GM21423 (cell line): Measurements from ENCODE around the gene ANKRD17.

Source experiments
- ATAC-seq: cut with Tn5 transposase; IDR thresholded peaks from one replicate; pipeline ENCODE4 v1.9.1; 2021; ENCODE audit warnings: mild to moderate bottlenecking, moderate library complexity; ENCODE audit not compliant: unreplicated experiment

ANKRD17 gene

DNA sequence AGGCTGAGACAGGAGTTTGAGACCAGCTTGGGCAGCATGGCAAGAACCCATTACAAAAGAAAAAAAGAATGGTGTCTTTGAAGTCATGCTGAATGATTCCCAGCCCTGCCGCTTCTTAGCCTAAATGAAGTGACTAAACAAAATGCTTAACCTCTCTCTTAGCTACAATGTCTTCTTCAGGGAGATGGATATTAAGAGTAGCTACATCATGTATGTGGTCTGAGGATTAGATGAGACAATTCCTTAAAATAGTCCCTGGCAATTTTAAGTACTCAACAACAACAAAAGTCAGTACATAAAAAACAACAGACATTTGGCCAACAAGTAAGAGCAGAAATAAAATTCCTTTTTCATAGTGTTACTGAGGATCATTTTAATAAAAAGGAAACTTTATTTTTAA, 124.8 kb downstream of the ANKRD17 start:
- no peak for ATAC-seq

- no peak for ATAC-seq
These were observed 127.3 kb downstream of the ANKRD17 start for GRCh38 chr4:73131281-73131680.

DNA sequence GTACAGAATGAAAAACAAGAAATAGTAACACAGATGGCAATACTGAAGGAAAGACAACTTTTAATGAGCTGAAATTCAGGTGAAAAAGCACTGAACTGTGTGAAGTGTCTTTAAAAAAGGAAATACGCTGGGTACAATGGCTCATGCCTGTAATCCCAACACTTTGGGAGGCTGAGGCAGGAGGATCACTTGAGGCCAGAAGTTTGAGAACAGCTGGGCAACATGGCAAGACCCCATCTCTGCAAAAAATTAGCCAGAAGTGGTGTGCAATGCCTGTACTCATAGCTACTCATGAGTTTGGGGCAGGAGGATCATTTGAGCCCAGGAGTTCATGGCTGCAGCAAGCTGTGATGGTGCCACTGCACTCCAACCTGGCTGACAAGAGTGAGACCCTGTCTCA, 129.3 kb downstream of the ANKRD17 start:
- ATAC-seq, result no peak

DNA sequence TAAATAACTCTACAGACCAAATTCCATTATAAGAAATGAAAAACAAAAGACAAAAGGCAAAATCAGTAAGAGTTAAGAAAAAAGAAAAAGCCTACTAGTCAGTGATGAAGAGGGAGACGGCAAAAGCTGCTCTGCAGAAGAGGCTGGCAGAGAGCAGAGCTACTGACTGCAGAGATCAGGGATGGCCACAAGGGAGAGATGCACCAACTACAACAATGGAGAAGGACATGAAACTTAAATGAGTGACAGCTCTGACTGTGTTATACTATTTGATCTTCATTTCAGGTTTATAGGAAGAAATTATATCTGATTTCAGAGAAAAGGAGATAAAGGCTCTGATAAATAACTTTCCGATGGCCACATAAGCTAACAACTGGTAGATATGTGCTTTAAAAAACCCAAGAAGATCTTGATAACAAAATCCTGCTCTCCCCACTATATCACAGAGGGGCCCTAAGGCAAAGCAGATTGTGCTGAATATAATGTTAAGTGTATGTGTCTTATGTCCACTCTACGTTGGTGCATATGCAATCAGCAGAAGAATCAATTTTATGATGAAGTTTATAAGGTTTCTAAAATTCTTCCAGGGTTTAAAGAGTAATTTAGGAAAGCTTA, 130.7 kb downstream of the ANKRD17 start:
- no peak for ATAC-seq

GRCh38 chr4:73109493-73109892, 149.1 kb downstream of the ANKRD17 start:
- no peak for ATAC-seq

GRCh38 chr4:73104695-73105094, 153.9 kb downstream of the ANKRD17 start:
- ATAC-seq, result no peak

DNA sequence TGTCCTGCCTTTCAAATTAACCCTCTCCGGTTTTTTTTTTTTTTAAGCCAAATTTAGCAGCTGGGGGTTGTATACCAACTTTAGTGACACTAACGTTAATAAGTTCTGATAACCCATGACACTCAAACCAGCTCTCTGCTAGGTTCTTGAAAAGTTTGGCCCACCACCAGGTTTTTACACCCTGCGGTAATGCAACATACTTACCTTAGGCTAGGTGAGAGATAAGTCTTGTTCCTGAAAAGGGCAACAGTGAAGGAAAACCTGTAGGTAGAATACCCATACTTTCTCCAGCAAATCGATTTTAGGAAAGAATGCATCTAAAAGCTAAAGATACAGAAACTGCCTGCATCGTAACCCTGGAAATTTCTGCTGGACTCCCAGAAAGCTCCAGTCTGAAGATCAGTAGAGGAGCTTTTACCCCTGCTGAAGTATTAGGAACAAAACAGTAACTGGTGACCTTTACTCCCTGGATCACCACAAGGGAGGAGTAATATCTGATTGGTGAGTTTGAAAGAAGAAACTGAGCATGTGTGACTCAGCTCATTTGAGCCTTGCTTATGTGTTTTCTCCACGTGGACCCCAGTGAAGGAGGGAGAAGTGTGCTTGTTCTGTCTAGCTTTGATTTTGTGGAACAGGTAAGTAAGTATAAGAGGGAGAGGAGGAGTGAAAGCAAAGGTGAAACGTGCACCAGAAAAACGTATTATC, 154.6 kb downstream of the ANKRD17 start:
- no peak for ATAC-seq

- ATAC-seq, result no peak
These were observed 159.5 kb downstream of the ANKRD17 start for GRCh38 chr4:73099143-73099542.

- no peak for ATAC-seq
These were observed 159.9 kb downstream of the ANKRD17 start for GRCh38 chr4:73098713-73099112.

DNA sequence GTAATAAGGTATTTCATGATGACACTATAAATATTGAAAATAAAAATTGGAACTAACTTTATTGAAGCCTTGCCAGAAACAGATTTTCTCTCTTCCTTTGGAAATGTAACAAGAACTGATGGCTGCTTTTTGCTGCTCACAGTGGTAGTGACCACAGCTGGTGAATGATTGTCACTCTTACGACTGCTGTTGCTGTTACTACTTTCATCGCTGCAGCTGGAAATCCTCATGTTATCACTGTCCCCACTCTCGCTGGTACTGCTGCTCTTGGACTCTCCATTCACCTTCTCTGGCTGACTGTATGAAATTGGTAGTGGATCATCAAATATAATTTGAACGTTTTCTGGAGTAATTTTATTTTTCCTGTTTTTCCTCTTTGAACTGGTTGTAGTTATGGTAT, 160.6 kb downstream of the ANKRD17 start:
- ATAC-seq, result no peak

- no peak for ATAC-seq
These were observed 165.7 kb downstream of the ANKRD17 start for GRCh38 chr4:73092868-73093267.

DNA sequence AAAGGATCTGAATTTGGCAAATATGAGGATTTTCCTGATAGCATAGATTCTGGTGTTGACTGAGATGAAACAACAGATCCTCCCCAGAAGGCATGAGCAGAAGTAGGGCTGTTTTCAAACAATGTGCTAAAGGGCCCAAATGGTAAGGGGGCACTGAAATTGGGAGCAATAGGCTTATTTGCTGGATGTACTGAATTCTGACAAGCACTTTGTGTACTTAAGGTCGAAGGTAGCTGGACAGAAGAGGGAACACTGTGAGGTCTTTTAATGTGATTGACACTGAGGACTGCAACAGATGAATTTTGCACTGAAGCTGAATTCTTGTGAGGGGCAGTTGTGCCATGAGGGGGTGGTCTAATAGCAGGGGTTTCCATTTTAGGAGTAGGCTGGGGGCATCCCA, 167.9 kb downstream of the ANKRD17 start:
- no peak for ATAC-seq

- ATAC-seq, result no peak
These were observed 170.7 kb downstream of the ANKRD17 start for GRCh38 chr4:73087871-73088270.

DNA sequence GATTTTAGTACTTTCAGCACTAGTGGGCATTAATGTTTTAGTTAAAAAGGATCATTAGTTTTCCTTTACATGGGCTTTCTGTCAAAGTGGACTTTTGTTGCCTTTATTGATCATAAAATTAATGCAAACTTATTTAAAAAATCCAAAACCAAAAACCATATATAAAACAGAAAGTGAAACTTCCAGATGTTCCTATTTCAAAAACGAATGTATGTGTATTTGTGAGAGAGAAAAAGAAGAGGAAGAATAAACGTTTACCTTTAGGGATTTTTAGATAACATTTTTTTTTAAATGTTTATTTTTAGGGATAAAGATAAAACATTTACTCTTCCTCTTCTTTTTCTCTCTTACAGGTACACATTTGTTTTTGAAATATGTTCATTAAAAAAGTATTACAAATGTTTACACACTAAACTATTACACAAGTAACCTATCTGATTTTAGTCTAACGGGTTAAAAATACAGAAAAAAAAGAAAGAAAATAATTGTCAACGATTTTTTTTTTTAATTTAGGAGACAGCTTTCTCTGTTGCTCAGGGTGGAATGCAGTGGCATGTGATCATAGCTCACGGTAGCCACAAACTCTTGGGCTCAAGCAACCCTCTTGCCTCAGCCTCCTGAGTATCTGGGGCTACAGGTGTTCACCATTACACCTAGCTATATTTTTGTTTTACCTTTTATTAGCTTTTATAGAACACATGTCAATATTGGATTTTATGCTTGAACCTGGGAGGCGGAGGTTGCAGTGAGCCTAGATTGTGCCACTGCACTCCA, 172.3 kb downstream of the ANKRD17 start:
- no peak for ATAC-seq

DNA sequence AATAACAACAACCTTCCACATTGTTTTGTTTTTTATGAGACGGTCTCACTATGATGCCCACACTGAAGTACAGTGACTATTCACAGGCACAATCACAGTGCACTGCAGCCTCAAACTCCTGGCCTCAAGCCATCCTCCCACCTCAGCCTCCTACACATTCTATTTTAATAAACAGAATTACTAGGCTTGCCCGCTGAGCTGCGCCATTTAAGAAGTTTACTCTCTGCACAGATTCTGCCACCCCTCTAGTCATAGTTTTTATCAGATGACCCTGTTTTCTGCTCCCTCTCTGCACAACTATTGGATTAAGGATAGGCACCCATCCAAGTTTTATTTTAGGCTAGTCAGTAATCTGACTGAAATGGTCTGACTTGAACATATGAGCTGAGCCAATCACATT, 177.8 kb downstream of the ANKRD17 start:
- ATAC-seq, result no peak

DNA sequence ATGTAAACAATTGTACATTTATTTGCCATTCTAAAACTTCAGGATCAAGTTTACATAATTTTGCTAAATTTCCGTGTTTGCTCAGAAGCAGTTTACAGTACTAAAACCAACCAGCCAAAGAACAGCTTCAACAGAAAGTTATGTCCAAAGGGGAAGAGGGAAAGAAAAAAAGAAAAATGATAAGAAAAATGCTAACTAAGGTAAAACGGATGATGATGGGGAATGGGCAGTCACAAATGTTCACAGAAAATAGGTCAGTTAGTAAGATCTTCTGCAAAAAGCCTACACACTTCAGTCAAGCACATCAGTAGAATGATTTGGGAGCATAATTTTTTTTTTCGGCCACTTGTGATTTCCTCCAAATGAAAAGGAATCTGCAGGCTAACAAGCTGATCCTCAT, 182.8 kb downstream of the ANKRD17 start:
- ATAC-seq, result no peak

DNA sequence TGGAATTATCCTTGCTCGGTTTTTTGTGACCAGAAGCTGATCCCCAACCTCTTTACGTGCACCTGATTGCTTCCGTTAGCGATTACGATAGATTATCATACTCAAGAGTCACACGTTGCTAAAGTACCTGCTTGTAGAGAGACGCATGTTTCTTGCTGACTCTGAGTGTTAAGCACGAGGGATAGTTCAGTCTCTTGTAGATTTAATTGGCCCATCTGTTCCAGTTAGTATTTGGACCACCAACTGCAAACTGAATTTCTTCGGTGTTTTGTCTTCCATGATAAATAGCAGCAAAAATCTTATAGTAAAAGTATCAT, 188.6 kb downstream of the ANKRD17 start:
- ATAC-seq, result peak; percentile 9

DNA sequence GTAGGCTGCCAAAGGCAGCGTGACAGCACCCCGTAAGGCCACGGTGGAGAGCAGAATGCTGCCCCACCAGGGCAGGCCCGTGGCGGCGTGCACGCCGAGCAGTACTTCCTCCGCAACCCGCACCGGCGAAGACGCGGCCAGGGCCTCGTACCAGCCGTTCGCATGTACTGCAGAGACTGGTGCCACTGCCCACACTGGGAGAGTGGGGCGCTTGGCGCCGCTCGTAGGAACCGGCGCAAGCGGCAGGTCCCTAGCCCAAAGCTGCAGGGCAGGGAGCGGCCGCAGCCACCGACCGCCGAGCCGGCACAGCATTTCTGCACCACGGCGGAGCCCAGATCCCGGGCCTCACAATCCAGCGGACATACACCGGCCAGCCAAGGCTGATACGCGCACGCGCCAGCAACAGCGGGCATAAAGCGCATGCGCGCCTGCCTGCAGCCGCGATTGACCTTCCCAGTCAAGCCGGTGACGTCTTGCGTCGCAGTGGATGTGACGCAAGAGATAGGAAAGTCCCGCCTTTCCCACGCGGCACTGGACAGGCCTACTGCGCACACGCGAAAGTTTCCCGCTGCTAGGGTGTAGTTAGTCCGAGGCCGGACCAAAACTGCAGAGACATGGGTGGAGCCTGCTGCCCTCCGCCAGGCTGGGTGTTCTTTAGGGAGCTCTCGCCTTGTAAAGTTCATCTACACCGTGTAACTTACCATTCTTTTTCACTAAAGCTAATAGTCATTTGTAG, 189.1 kb downstream of the ANKRD17 start, which contains the start of gene COX18:
COX18 (minus strand) TSS at position 379 of the 736 bp plus-strand sequence; CDS start at position 312, 67 bp downstream.
- peak; percentile 84 for ATAC-seq

GRCh38 chr4:73068491-73069337, 189.9 kb downstream of the ANKRD17 start:
- peak; percentile 0 for ATAC-seq

DNA sequence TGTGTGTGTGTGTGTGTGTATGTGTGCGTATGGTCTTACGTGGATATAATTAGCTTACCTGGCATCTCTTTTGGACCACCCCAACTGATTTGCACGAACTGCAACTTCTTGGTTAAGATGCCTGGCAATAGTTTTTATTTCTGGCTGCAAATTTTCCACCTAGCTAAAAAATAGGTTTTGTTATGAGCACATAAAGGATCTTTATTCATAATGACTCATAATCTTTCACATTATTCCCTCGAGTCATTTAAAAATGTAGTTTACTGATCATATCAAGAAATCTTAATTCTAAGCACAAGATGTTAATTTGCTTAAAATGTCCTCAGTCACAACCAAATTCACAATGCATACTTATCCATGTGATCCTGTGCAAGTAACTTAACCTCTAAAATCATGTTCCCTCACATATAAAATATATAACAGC, 190.6 kb downstream of the ANKRD17 start:
- no peak for ATAC-seq
